ENCODE data around the gene DDX23. TPM values are rescaled to one million over a fixed set of nuclear protein-coding genes. Genes with fewer than 3 reads are reported as not detected.

The DDX23 gene
- total RNA-seq, 1 experiment from 2014 or later: 102 TPM

DNA sequence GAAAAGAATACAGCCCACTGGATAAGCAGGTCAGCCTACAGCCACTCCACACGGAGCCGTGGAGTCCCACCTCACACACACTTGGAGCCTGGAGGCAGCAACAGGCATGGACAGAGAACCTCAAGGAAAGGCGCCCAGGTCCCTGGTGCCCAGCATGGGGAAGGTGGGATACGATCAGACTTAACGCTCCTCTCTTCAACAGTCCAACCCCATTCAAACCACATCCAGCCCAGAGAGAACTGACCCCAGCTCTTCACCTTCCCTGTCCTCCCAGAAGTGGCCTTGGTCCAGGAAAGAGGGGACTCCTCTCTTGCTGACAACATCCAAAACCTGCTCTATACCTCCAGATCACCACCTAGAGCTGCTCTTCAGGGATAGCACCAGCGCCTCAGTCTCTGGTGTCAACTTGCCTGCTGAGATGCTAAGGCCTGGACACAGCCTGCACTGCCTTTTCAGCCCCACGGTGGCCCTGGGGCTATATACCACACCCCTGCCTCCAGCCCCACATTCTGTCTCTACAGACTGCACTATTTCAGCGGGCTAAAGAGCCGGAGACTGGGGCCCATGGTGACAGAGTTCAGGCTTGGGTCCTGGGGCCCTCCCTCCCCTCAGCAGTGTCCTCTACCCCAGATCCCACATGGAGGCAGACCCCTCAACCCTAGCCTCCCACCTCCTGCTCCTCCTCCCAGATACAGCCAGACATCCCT, 70.1 kb downstream of the DDX23 start:
- Histone ChIP-seq H3K9ac (ENCODE audit: low read length) (no peak overlapping the region), H3K9me2 (replicated peaks; ENCODE audit: low read length) (no peaks in the 10 kb centered on the region), H3K4me1 (ENCODE audit: insufficient read depth, low read length) (peaks cover 17% of the 10 kb centered on the region), H2AFZ (ENCODE audit: low read length) (no peak overlapping the region), H3K79me2 (ENCODE audit: low read length) (peaks cover 27% of the 10 kb centered on the region), H3K9me3 (ENCODE audit: low read length) (no peaks in the 10 kb centered on the region), H3K27me3 (ENCODE audit: low read length) (no peaks in the 10 kb centered on the region), H3K4me2 (ENCODE audit: low read length) (peak overlapping the region; percentile 52; the same call in 1 of the 2 replicates), H3K4me3 (ENCODE audit: low read length) (no peak overlapping the region), H3K36me3 (ENCODE audit: low read depth, low read length) (no peaks in the 10 kb centered on the region), H3K27ac (ENCODE audit: low read length) (no peak overlapping the region), H3F3A (ENCODE audit: low read length, unreplicated experiment) (no peaks in the 10 kb centered on the region), H4K20me1 (ENCODE audit: low read length) (no peaks in the 10 kb centered on the region)
- no TSS peak for BruUV-seq (replicated peaks)
- TF ChIP-seq EZH2phosphoT487 (IDR thresholded peaks at IDR 0.05; ENCODE audit: borderline replicate concordance, low read length) (no peak), EZH2 (IDR thresholded peaks at IDR 0.05; ENCODE audit: low read length, unreplicated experiment) (no peak)
- TF ChIP-seq, protein P1, sequence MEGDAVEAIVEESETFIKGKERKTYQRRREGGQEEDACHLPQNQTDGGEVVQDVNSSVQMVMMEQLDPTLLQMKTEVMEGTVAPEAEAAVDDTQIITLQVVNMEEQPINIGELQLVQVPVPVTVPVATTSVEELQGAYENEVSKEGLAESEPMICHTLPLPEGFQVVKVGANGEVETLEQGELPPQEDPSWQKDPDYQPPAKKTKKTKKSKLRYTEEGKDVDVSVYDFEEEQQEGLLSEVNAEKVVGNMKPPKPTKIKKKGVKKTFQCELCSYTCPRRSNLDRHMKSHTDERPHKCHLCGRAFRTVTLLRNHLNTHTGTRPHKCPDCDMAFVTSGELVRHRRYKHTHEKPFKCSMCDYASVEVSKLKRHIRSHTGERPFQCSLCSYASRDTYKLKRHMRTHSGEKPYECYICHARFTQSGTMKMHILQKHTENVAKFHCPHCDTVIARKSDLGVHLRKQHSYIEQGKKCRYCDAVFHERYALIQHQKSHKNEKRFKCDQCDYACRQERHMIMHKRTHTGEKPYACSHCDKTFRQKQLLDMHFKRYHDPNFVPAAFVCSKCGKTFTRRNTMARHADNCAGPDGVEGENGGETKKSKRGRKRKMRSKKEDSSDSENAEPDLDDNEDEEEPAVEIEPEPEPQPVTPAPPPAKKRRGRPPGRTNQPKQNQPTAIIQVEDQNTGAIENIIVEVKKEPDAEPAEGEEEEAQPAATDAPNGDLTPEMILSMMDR (conservative IDR thresholded peaks at IDR 0.05; ENCODE audit: low read depth, low read length): no peak
- DNase-seq (no peak), ATAC-seq (no peak)
- CTCF ChIA-PET: no interaction called here
- intact Hi-C loops (cut with micrococcal nuclease): no loop called here
- POLR2A ChIA-PET (ENCODE audit: unreplicated experiment): no interaction called here

DNA sequence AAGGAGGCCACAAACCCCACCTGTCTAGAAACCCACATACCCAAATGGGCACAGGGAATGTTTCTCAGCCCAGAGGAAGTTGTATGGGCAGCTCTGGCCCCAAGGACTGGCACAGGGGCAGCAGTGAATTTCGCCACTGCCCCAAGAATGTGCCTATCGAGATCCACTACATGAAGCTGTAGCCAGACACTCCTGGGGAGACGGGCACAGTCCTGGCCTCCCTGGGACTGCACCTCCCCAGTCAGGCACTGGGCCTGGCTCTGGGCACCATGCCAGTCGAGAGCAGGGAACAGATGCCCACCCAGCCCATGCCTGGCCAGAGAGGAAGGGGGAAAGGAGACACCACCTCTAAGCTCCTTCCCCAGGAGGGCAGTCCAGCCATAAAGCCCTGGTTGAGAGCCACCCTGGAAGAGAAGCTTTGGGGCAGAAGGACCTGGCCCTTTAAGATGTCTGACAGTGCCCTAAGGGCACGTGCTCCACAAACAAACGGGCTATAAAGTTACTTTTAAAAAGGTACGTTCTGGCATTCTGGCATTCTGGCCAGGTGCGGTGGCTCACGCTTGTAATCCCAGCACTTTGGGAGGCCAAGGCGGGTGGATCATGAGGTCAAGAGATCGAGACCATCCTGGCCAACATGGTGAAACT, 71.5 kb downstream of the DDX23 start:
- peaks cover 13% of the 10 kb centered on the region; the same call in 1 of the 2 replicates for H3K79me2 ChIP-seq (ENCODE audit: low read length)
- CTCF ChIA-PET: no interaction called here

More for the DNA sequence above, 71.5 kb downstream of the DDX23 start:
- no peak for DNase-seq
- intact Hi-C loops (cut with micrococcal nuclease): no loop called here
- Histone ChIP-seq H3K9me3 (ENCODE audit: low read length) (no peaks in the 10 kb centered on the region), H3K9me2 (replicated peaks; ENCODE audit: low read length) (no peaks in the 10 kb centered on the region), H3K36me3 (ENCODE audit: low read depth, low read length) (no peaks in the 10 kb centered on the region), H3K27ac (ENCODE audit: low read length) (no peak overlapping the region), H3K4me3 (ENCODE audit: low read length) (no peak overlapping the region), H4K20me1 (ENCODE audit: low read length) (no peaks in the 10 kb centered on the region), H3K27me3 (ENCODE audit: low read length) (no peaks in the 10 kb centered on the region), H3K9ac (ENCODE audit: low read length) (no peak overlapping the region), H3K4me1 (ENCODE audit: insufficient read depth, low read length) (peaks cover 17% of the 10 kb centered on the region), H3K4me2 (ENCODE audit: low read length) (peak overlapping the region; percentile 52), H2AFZ (ENCODE audit: low read length) (no peak overlapping the region), H3F3A (ENCODE audit: low read length, unreplicated experiment) (no peaks in the 10 kb centered on the region)
- no peak; the same call in 1 of the 2 replicates for ATAC-seq
- BruUV-seq (replicated peaks): no TSS peak
- POLR2A ChIA-PET (ENCODE audit: unreplicated experiment): no interaction called here
- TF ChIP-seq, protein P1 (conservative IDR thresholded peaks at IDR 0.05; ENCODE audit: low read depth, low read length): no peak
- no peak for TF ChIP-seq EZH2phosphoT487 (IDR thresholded peaks at IDR 0.05; ENCODE audit: borderline replicate concordance, low read length)
- no peak for TF ChIP-seq EZH2 (IDR thresholded peaks at IDR 0.05; ENCODE audit: low read length, unreplicated experiment)
